Body of pancreas (tissue), 4 donors: ENCODE measurements around the gene BRAP.
"Not testable (repeated sequence)": the region's sequence is repeated elsewhere in the genome, so short reads cannot be mapped to it uniquely, and the experiment has no call there.

Experiments used
- CTCF ChIP-seq, 7 experiments: fragments of 450-650 bp in 4 of 7; fragments of 200-600 bp in 3 of 7; sonication (generic) in 3 of 7; IDR thresholded peaks; one replicate each; pipeline ENCODE4 v1.5.1; 2016 to 2019; ENCODE audit warnings: antibody characterized with exemption in 7 of 7
- POLR2A ChIP-seq, 3 donors: fragments of 450-650 bp; IDR thresholded peaks; one replicate each; pipeline ENCODE4 v1.6.1; 2016; ENCODE audit warnings: antibody characterized with exemption in 3 of 3, mild to moderate bottlenecking in 2 of 3

- not testable (repeated sequence) for TF ChIP-seq CTCF, POLR2A (IDR thresholded peaks at IDR 0.05)
Observed at GRCh38 chr12:111602857-111603256, 82.9 kb downstream of the BRAP start.
